Measurements from ENCODE around the gene ALKBH5. TPM values are rescaled to one million over a fixed set of nuclear protein-coding genes. Genes with fewer than 3 reads are reported as not detected.

ALKBH5 gene
- total RNA-seq, 1 experiment from 2014 or later, result 105 TPM

GRCh38 chr17:18229254-18229653 is 45.6 kb downstream of the ALKBH5 start:
- H3K27ac Mint-ChIP-seq, result no peak overlapping the region
- H3K4me1 Mint-ChIP-seq, result peaks cover 19% of the 10 kb centered on the region
- ChIA-PET POLR2A (interaction anchor here (0.8 kb wide), 1 partner anchor 12 kb away, joined by 3 read pairs; no protein-coding TSS in a partner anchor), CTCF (interaction anchor here (1.5 kb wide), 1 partner anchor 38 kb away, joined by 3 read pairs; no protein-coding TSS in a partner anchor)
- H3K27me3 Mint-ChIP-seq (ENCODE audit: low read depth), result no peaks in the 10 kb centered on the region
- H3K9me3 Mint-ChIP-seq, result no peaks in the 10 kb centered on the region
- ATAC-seq (no peak), DNase-seq (ENCODE audit: low spot score) (no peak)
- no peak overlapping the region for H3K4me3 Mint-ChIP-seq
- TF ChIP-seq SMAD3 (CRISPR knock-in tag; IDR thresholded peaks at IDR 0.05; ENCODE audit: borderline replicate concordance) (no peak), ZNF425 (CRISPR knock-in tag; conservative IDR thresholded peaks at IDR 0.05) (no peak), NR3C1 (CRISPR knock-in tag; conservative IDR thresholded peaks at IDR 0.05; ENCODE audit: low read depth) (no peak), E2F4 (CRISPR knock-in tag; IDR thresholded peaks at IDR 0.05; ENCODE audit: borderline replicate concordance, low read depth) (no peak), ZNF423 (CRISPR knock-in tag; IDR thresholded peaks at IDR 0.05) (no peak), FOXP1 (CRISPR knock-in tag; IDR thresholded peaks at IDR 0.05; ENCODE audit: borderline replicate concordance) (no peak), ZNF281 (CRISPR knock-in tag; IDR thresholded peaks at IDR 0.05) (no peak), ZNF396 (CRISPR knock-in tag; IDR thresholded peaks at IDR 0.05; ENCODE audit: borderline replicate concordance) (no peak), ZNF121 (CRISPR knock-in tag; IDR thresholded peaks at IDR 0.05) (no peak), HMGXB4 (CRISPR knock-in tag; IDR thresholded peaks at IDR 0.05) (no peak), ZNF317 (CRISPR knock-in tag; IDR thresholded peaks at IDR 0.05; ENCODE audit: borderline replicate concordance, low read depth) (no peak), IRF2 (CRISPR knock-in tag; IDR thresholded peaks at IDR 0.05; ENCODE audit: borderline replicate concordance, low read depth) (no peak), ZNF512 (CRISPR knock-in tag; IDR thresholded peaks at IDR 0.05; ENCODE audit: borderline replicate concordance) (no peak)
- H3K36me3 Mint-ChIP-seq, result peaks cover 2% of the 10 kb centered on the region; the same call in 1 of the 2 replicates

- no peak for TF ChIP-seq STAT6 (CRISPR knock-in tag; conservative IDR thresholded peaks at IDR 0.05; ENCODE audit: low read depth)
- no peak for TF ChIP-seq SP1 (CRISPR knock-in tag; conservative IDR thresholded peaks at IDR 0.05)
- TF ChIP-seq GRHL2 (CRISPR knock-in tag; IDR thresholded peaks at IDR 0.05; ENCODE audit: insufficient replicate concordance, severe bottlenecking), result no peak
- TF ChIP-seq ZNF317 (CRISPR knock-in tag; IDR thresholded peaks at IDR 0.05; ENCODE audit: borderline replicate concordance, low read depth), result no peak
- no peak for TF ChIP-seq GABPB1 (CRISPR knock-in tag; IDR thresholded peaks at IDR 0.05)
- H3K9me3 Mint-ChIP-seq, result no peaks in the 10 kb centered on the region
- ATAC-seq, result no peak
- POLR2A ChIA-PET, result no interaction called here
- peaks cover 18% of the 10 kb centered on the region for H3K4me1 Mint-ChIP-seq
- CTCF ChIA-PET, result interaction anchor here (1.5 kb wide), 1 partner anchor 38 kb away, joined by 3 read pairs; no protein-coding TSS in a partner anchor
- no peak overlapping the region for H3K4me3 Mint-ChIP-seq
- H3K36me3 Mint-ChIP-seq, result peaks cover 6% of the 10 kb centered on the region; the same call in 1 of the 2 replicates
- H3K27ac Mint-ChIP-seq, result no peak overlapping the region
- DNase-seq (ENCODE audit: low spot score), result no peak
- H3K27me3 Mint-ChIP-seq (ENCODE audit: low read depth), result no peaks in the 10 kb centered on the region
These were observed 46.1 kb downstream of the ALKBH5 start for GRCh38 chr17:18229771-18230170.

Data from WTC11 (cell line).